Astrocyte (in vitro differentiated cells and primary cell): ENCODE results near the gene PTPRT. TPM values are rescaled to one million over a fixed set of nuclear protein-coding genes. Genes with fewer than 3 reads are reported as not detected.

ENCODE experiments used
- DNase-seq: peaks from one replicate; pipeline ENCODE4 v3.0.0-alpha.2; 2010; ENCODE audit warnings: low read depth
- FAIRE-seq: peaks from 2 replicates; lab custom pipeline; 2011; peaks lifted over from hg19 to GRCh38; lab: Jason Lieb, UNC
- H2AFZ ChIP-seq: 2 replicates; pipeline ENCODE4 v1.6.0; 2012; ENCODE audit warnings: low read depth, low read length, inconsistent platforms
- H3K27ac ChIP-seq: 2 replicates; pipeline ENCODE4 v1.5.1; 2011; ENCODE audit warnings: low read depth, low read length, inconsistent platforms
- H3K27me3 ChIP-seq: 2 replicates; pipeline ENCODE4 v1.6.0; 2011; ENCODE audit warnings: low read length, inconsistent platforms; ENCODE audit not compliant: insufficient read depth
- H3K36me3 ChIP-seq: 2 replicates; pipeline ENCODE4 v1.5.1; 2011; ENCODE audit warnings: low read length, inconsistent platforms; ENCODE audit not compliant: insufficient read depth
- H3K4me1 ChIP-seq: 2 replicates; pipeline ENCODE4 v1.5.1; 2011; ENCODE audit warnings: low read length, inconsistent platforms; ENCODE audit not compliant: insufficient read depth
- H3K4me2 ChIP-seq: 2 replicates; pipeline ENCODE4 v1.6.0; 2012; ENCODE audit warnings: low read length, inconsistent platforms
- H3K4me3 ChIP-seq: 2 replicates; pipeline ENCODE4 v1.5.1; 2011; ENCODE audit warnings: low read depth, mild to moderate bottlenecking, low read length, inconsistent platforms; ENCODE audit not compliant: insufficient read depth
- H3K79me2 ChIP-seq: 2 replicates; pipeline ENCODE4 v1.6.0; 2012; ENCODE audit warnings: mild to moderate bottlenecking, low read length, inconsistent platforms; ENCODE audit not compliant: insufficient read depth
- H3K9ac ChIP-seq: 2 replicates; pipeline ENCODE4 v1.6.0; 2012; ENCODE audit warnings: mild to moderate bottlenecking, low read length, inconsistent platforms
- H3K9me3 ChIP-seq: 2 replicates; pipeline ENCODE4 v1.5.1; 2012; ENCODE audit warnings: low read depth, mild to moderate bottlenecking, low read length, inconsistent platforms; ENCODE audit not compliant: insufficient read depth
- H4K20me1 ChIP-seq: 2 replicates; pipeline ENCODE4 v1.6.0; 2012; ENCODE audit warnings: low read length, inconsistent platforms; ENCODE audit not compliant: insufficient read depth
- H3K27ac Mint-ChIP-seq: one replicate; pipeline ENCODE4 v1.8.0; 2021; ENCODE audit warnings: mild to moderate bottlenecking, mixed read lengths; ENCODE audit not compliant: unreplicated experiment
- H3K27me3 Mint-ChIP-seq: one replicate; pipeline ENCODE4 v1.8.0; 2021; ENCODE audit warnings: low read depth, mixed read lengths; ENCODE audit not compliant: unreplicated experiment
- H3K36me3 Mint-ChIP-seq: one replicate; pipeline ENCODE4 v1.8.0; 2021; ENCODE audit warnings: low read depth, mixed read lengths; ENCODE audit not compliant: unreplicated experiment
- H3K4me1 Mint-ChIP-seq: one replicate; pipeline ENCODE4 v1.8.0; 2021; ENCODE audit warnings: low read depth, mixed read lengths; ENCODE audit not compliant: unreplicated experiment
- H3K4me3 Mint-ChIP-seq: one replicate; pipeline ENCODE4 v1.8.0; 2021; ENCODE audit warnings: mild to moderate bottlenecking, moderate library complexity, mixed read lengths; ENCODE audit not compliant: unreplicated experiment
- H3K9me3 Mint-ChIP-seq: one replicate; pipeline ENCODE4 v1.8.0; 2021; ENCODE audit warnings: mild to moderate bottlenecking, mixed read lengths; ENCODE audit not compliant: unreplicated experiment
- CTCF ChIP-seq: IDR thresholded peaks from 2 replicates; pipeline ENCODE4 v1.5.1; 2011; ENCODE audit warnings: low read depth, mild to moderate bottlenecking, inconsistent platforms, low read length, moderate library complexity; ENCODE audit not compliant: insufficient read depth
- EZH2 ChIP-seq: IDR thresholded peaks from 2 replicates; pipeline ENCODE4 v1.6.1; 2012; ENCODE audit warnings: mild to moderate bottlenecking, low read length, inconsistent platforms; ENCODE audit not compliant: insufficient read depth
- total RNA-seq: library from RNA; stranded (reverse); gene quantifications from 2 replicates; pipeline ENCODE4 v1.2.1, GENCODE V29; 2021

PTPRT gene
- total RNA-seq, 1 donor from 2014 or later: 0.25 TPM

DNA sequence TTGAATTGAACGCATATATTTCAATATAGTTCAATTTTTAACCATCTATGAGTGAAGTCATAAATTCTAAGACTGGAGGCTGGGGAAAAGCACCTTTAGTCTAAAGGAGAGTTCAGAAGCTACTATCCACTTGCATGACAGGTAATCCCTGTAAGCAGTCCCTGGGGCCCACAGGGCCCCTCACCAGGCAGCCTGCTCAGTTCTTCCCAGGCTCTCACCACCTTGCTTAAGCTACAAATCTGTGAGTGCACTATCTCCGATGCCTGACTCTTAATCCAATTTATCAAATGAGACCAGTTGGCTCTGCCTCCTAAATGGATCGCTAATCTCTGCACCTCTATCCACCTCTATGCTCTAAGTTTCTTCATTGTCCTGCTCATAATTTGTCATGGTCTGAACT lies 413.8 kb downstream of the PTPRT start:
- no peak overlapping the region for H3K9ac ChIP-seq
- Mint-ChIP-seq H3K27ac (no peak overlapping the region), H3K36me3 (no peaks in the 10 kb centered on the region), H3K9me3 (peaks cover 7% of the 10 kb centered on the region), H3K27me3 (no peaks in the 10 kb centered on the region), H3K4me1 (no peaks in the 10 kb centered on the region), H3K4me3 (no peak overlapping the region)
- H3K27ac ChIP-seq: no peak overlapping the region
- H3K4me3 ChIP-seq: no peak overlapping the region
- H3K27me3 ChIP-seq: no peaks in the 10 kb centered on the region
- TF ChIP-seq EZH2: no peak
- no peak overlapping the region for H3K4me2 ChIP-seq
- no peaks in the 10 kb centered on the region for H3K36me3 ChIP-seq
- H4K20me1 ChIP-seq: no peaks in the 10 kb centered on the region
- no peaks in the 10 kb centered on the region for H3K79me2 ChIP-seq
- FAIRE-seq (no peak), DNase-seq (no peak)
- H2AFZ ChIP-seq: no peak overlapping the region
- H3K4me1 ChIP-seq: no peaks in the 10 kb centered on the region
- H3K9me3 ChIP-seq: peaks cover 4% of the 10 kb centered on the region

DNA sequence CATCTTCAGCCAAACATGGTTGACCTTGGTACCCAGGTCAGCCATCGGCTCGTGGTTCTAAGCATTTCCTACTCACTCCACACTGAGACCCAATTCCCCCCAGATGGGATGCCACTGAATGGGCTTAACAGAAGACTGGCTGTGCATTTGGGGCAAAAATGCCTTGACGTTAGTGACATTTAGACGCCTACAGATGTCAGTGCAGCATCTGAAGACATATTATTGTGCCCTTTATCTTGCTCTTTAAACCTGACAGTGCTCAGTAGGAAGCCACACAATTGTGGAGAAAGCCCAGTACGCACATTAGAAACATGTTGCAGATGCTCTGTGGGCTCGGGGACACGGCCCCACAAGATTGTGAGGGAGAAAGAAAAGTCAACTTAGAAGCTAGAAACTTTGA lies 414.7 kb downstream of the PTPRT start:
- Histone ChIP-seq H3K27me3 (no peaks in the 10 kb centered on the region), H3K79me2 (no peaks in the 10 kb centered on the region), H4K20me1 (no peaks in the 10 kb centered on the region), H3K36me3 (no peaks in the 10 kb centered on the region), H3K9me3 (peaks cover 4% of the 10 kb centered on the region), H2AFZ (no peak overlapping the region), H3K4me3 (no peak overlapping the region), H3K9ac (no peak overlapping the region), H3K4me1 (no peaks in the 10 kb centered on the region), H3K27ac (no peak overlapping the region), H3K4me2 (no peak overlapping the region)
- no peak for FAIRE-seq
- TF ChIP-seq CTCF: no peak
- TF ChIP-seq EZH2: no peak
- Mint-ChIP-seq H3K4me1 (no peaks in the 10 kb centered on the region), H3K27me3 (no peaks in the 10 kb centered on the region), H3K4me3 (no peak overlapping the region), H3K36me3 (no peaks in the 10 kb centered on the region), H3K27ac (no peak overlapping the region), H3K9me3 (peaks cover 7% of the 10 kb centered on the region)
- DNase-seq: no peak

DNA sequence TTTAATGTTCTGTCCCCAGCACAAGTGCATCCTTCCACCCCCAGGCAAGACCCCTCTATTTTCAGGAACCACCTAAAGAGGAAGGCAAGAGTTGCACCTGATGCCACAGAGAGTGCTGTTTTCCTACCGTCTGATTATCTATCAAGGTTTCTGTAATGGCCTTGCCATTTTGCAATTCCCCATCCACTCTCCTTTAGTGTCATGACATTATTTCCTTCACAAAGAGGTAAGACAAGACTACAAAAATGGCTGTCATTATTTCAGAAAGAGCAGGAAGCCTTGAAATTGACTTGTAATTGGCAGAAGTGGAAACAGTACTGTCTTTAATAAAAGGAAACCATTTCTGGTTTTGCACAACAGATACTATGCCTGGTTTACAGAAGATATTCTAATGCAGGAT lies 426.7 kb downstream of the PTPRT start:
- H3K27me3 Mint-ChIP-seq: no peaks in the 10 kb centered on the region
- no peak overlapping the region for H3K9ac ChIP-seq

More for the DNA sequence above, 426.7 kb downstream of the PTPRT start:
- Mint-ChIP-seq H3K9me3 (peaks cover 7% of the 10 kb centered on the region), H3K36me3 (no peaks in the 10 kb centered on the region), H3K4me1 (no peaks in the 10 kb centered on the region), H3K27ac (no peak overlapping the region), H3K4me3 (no peak overlapping the region)
- Histone ChIP-seq H3K36me3 (no peaks in the 10 kb centered on the region), H3K27me3 (no peaks in the 10 kb centered on the region), H3K79me2 (no peaks in the 10 kb centered on the region), H2AFZ (no peak overlapping the region), H3K4me3 (no peak overlapping the region), H4K20me1 (no peaks in the 10 kb centered on the region), H3K9me3 (peaks cover 3% of the 10 kb centered on the region), H3K27ac (no peak overlapping the region), H3K4me1 (no peaks in the 10 kb centered on the region), H3K4me2 (no peak overlapping the region)
- DNase-seq: no peak
- no peak for FAIRE-seq
- TF ChIP-seq CTCF (no peak), EZH2 (no peak)
